ENCODE measurements around the gene ZNF487.
"Not testable (repeated sequence)": the region's sequence is repeated elsewhere in the genome, so short reads cannot be mapped to it uniquely, and the experiment has no call there.

DNA sequence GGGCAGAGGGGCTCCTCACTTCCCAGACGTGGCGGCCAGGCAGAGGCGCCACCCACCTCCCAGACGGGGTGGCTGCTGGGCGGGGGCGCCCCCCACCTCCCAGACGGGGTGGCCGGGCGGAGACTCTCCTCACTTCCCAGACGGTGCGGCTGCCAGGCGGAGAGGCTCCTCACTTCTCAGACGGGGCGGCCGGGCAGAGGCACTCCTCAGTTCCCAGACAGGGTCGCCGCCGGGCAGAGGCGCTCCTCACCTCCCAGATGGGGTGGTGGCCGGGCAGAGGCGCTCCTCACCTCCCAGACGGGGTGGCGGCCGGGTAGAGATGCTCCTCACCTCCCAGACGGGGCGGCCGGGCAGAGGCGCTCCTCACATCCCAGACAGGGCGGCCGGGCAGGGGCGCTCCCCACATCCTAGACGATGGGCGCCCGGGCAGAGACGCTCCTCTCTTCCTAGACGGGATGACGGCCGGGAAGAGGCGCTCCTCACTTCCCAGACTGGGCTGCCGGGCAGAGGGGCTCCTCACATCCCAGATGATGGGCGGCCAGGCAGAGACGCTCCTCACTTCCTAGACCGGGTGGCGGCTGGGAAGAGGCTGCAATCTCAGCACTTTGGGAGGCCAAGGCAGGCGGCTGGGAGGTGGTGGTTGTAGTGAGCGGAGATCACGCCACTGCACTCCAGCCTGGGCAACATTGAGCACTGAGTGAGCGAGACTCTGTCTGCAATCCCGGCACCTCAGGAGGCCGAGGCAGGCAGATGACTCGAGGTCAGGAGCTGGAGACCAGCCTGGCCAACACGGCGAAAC lies 9.5 kb downstream of the ZNF487 start:
- TF ChIP-seq, protein P1, sequence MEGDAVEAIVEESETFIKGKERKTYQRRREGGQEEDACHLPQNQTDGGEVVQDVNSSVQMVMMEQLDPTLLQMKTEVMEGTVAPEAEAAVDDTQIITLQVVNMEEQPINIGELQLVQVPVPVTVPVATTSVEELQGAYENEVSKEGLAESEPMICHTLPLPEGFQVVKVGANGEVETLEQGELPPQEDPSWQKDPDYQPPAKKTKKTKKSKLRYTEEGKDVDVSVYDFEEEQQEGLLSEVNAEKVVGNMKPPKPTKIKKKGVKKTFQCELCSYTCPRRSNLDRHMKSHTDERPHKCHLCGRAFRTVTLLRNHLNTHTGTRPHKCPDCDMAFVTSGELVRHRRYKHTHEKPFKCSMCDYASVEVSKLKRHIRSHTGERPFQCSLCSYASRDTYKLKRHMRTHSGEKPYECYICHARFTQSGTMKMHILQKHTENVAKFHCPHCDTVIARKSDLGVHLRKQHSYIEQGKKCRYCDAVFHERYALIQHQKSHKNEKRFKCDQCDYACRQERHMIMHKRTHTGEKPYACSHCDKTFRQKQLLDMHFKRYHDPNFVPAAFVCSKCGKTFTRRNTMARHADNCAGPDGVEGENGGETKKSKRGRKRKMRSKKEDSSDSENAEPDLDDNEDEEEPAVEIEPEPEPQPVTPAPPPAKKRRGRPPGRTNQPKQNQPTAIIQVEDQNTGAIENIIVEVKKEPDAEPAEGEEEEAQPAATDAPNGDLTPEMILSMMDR (IDR thresholded peaks at IDR 0.05), result not testable (repeated sequence)
- TF ChIP-seq ZFX (IDR thresholded peaks at IDR 0.05; ENCODE audit: borderline replicate concordance), result not testable (repeated sequence)

Measured in 22Rv1 (cell line).